C4-2B (cell line): ENCODE results near the gene EPHA6.

Experiments
- CTCF ChIP-seq: fragments of 450-650 bp; conservative IDR thresholded peaks from 2 replicates; pipeline ENCODE4 v1.5.1; 2017; ENCODE audit warnings: mild to moderate bottlenecking
- ZFX ChIP-seq: fragments of 450-650 bp; IDR thresholded peaks from 2 replicates; pipeline ENCODE4 v1.6.1; 2017

- TF ChIP-seq CTCF (no peak), ZFX (no peak)
Measured at GRCh38 chr3:97579365-97579764, 765.0 kb downstream of the EPHA6 start.
